HepG2 (cell line): ENCODE measurements around the gene B4GALT1. TPM values are rescaled to one million over a fixed set of nuclear protein-coding genes. Genes with fewer than 3 reads are reported as not detected.

Source experiments
- ARID3A ChIP-seq: IDR thresholded peaks from 2 replicates; pipeline ENCODE4 v1.6.1; 2012; ENCODE audit warnings: low read depth, low read length, improper control_type of control experiment
- CCDC6 ChIP-seq: sonication (generic); formaldehyde crosslinking; IDR thresholded peaks from 2 replicates; pipeline ENCODE4 v1.8.1; 2022; ENCODE audit warnings: mild to moderate bottlenecking, missing genetic modification reagents, moderate library complexity
- CEBPB ChIP-seq: IDR thresholded peaks from 2 replicates; pipeline ENCODE4 v1.6.1; 2011; ENCODE audit warnings: low read depth, low read length, improper control_type of control experiment, borderline replicate concordance
- ERF ChIP-seq: IDR thresholded peaks from 2 replicates; pipeline ENCODE4 v1.6.1; 2018; ENCODE audit warnings: missing biosample characterization, missing genetic modification reagents
- ETS1 ChIP-seq: sonication (generic); formaldehyde crosslinking; IDR thresholded peaks from 2 replicates; pipeline ENCODE4 v1.4.0; 2020; ENCODE audit warnings: missing genetic modification reagents
- FOXA1 ChIP-seq, 2 experiments: fragments of 450-650 bp in 1 of 2; sonication (generic) in 1 of 2; formaldehyde crosslinking in 1 of 2; IDR thresholded peaks; 2 replicates each; pipeline versions ENCODE4 v1.4.0 to v1.6.1; 2016 to 2020; ENCODE audit warnings: missing genetic modification reagents in 1 of 2
- FOXK1 ChIP-seq: sonication (generic); formaldehyde crosslinking; IDR thresholded peaks from 2 replicates; pipeline ENCODE4 v1.4.0; 2020; ENCODE audit warnings: low read depth, missing genetic modification reagents, borderline replicate concordance
- GABPA ChIP-seq, 2 experiments: IDR thresholded peaks; 2 replicates each; pipeline ENCODE4 v1.6.1; 2011 to 2016; ENCODE audit warnings: low read depth in 2 of 2, low read length in 1 of 2, missing biosample characterization in 1 of 2, missing genetic modification characterization in 1 of 2
- HOXA5 ChIP-seq: sonication (generic); formaldehyde crosslinking; IDR thresholded peaks from 2 replicates; pipeline ENCODE4 v1.4.0; 2020; ENCODE audit warnings: missing genetic modification reagents
- MAFG ChIP-seq: sonication (generic); formaldehyde crosslinking; IDR thresholded peaks from 2 replicates; pipeline ENCODE4 v1.5.1; 2020; ENCODE audit warnings: mild to moderate bottlenecking, missing genetic modification reagents
- MTA1 ChIP-seq: sonication (generic); formaldehyde crosslinking; IDR thresholded peaks from 2 replicates; pipeline ENCODE4 v1.4.0; 2020; ENCODE audit warnings: missing genetic modification reagents, mild to moderate bottlenecking, borderline replicate concordance
- MXI1 ChIP-seq: IDR thresholded peaks from 3 replicates; pipeline ENCODE4 v1.6.1; 2012; ENCODE audit warnings: low read depth, low read length, inconsistent platforms, borderline replicate concordance
- NFKB2 ChIP-seq: sonication (generic); formaldehyde crosslinking; IDR thresholded peaks from 2 replicates; pipeline ENCODE4 v1.4.0; 2020; ENCODE audit warnings: missing genetic modification reagents, borderline replicate concordance
- NR1H2 ChIP-seq: sonication (generic); formaldehyde crosslinking; IDR thresholded peaks from 2 replicates; pipeline ENCODE4 v1.8.1; 2022; ENCODE audit warnings: low read depth, missing genetic modification reagents, borderline replicate concordance
- PAX8 ChIP-seq: sonication (generic); formaldehyde crosslinking; IDR thresholded peaks from 2 replicates; pipeline ENCODE4 v1.8.0; 2022; ENCODE audit warnings: mild to moderate bottlenecking, missing genetic modification reagents, borderline replicate concordance
- PLRG1 ChIP-seq: fragments of 450-650 bp; conservative IDR thresholded peaks from 2 replicates; pipeline ENCODE4 v1.6.1; 2016
- RARA ChIP-seq: IDR thresholded peaks from 2 replicates; pipeline ENCODE4 v1.6.1; 2016; ENCODE audit warnings: missing genetic modification reagents, missing compliant biosample characterization
- TARDBP ChIP-seq: sonication (generic); formaldehyde crosslinking; IDR thresholded peaks from 2 replicates; pipeline ENCODE4 v1.8.0; 2022; ENCODE audit warnings: mild to moderate bottlenecking, missing genetic modification reagents
- ZBTB2 ChIP-seq: sonication (generic); formaldehyde crosslinking; IDR thresholded peaks from 2 replicates; pipeline ENCODE4 v1.8.0; 2022; ENCODE audit warnings: low read depth, missing genetic modification reagents
- ZMAT5 ChIP-seq: sonication (generic); formaldehyde crosslinking; IDR thresholded peaks from 2 replicates; pipeline ENCODE4 v1.5.0; 2020; ENCODE audit warnings: mild to moderate bottlenecking, low read depth, missing genetic modification reagents, borderline replicate concordance
- ZNF253 ChIP-seq: sonication (generic); formaldehyde crosslinking; IDR thresholded peaks from 2 replicates; pipeline ENCODE4 v1.8.0; 2022; ENCODE audit warnings: mild to moderate bottlenecking, missing genetic modification reagents, borderline replicate concordance
- ZNF276 ChIP-seq: sonication (generic); formaldehyde crosslinking; IDR thresholded peaks from 2 replicates; pipeline ENCODE4 v1.4.0; 2020; ENCODE audit warnings: mild to moderate bottlenecking, low read depth, missing genetic modification reagents
- ZNF891 ChIP-seq: sonication (generic); formaldehyde crosslinking; IDR thresholded peaks from 2 replicates; pipeline ENCODE4 v1.5.0; 2020; ENCODE audit warnings: mild to moderate bottlenecking, missing genetic modification reagents
- polyA plus RNA-seq, 8 experiments: library from polyadenylated mRNA; depleted of rRNA in 3 of 8; stranded (reverse) in 7 of 8; unstranded in 1 of 8; fragments of >200 nt; fragmentation: Illumina TruSeq in 4 of 8; extraction: Trizol in 4 of 8; gene quantifications; 2 replicates each; pipeline versions ENCODE4 v1.2.1 to v1.2.3, GENCODE V29; 2011 to 2016; ENCODE audit warnings: low read depth in 4 of 8, missing spikeins in 1 of 8, mixed read lengths in 1 of 8; ENCODE audit not compliant: insufficient read depth in 1 of 8
- total RNA-seq, 5 experiments: library from RNA; depleted of rRNA; stranded (reverse); fragments of >200 nt; fragmentation: Illumina TruSeq; extraction: Trizol; gene quantifications; 2 replicates each; pipeline ENCODE4 v1.2.3, GENCODE V29; 2016; ENCODE audit warnings: low read depth in 1 of 5

The B4GALT1 gene
- total and polyA plus RNA-seq, 2 of the 13 experiments (the other 11 are each of a cell fraction or from before 2014, with no cell fraction given) = 15.7 to 33.5 TPM

- TF ChIP-seq ZNF253 (no peak), ZMAT5 (CRISPR knock-in tag) (no peak), MTA1 (no peak), TARDBP (CRISPR knock-in tag) (peak; percentile 87), ZNF891 (no peak), CCDC6 (CRISPR knock-in tag) (peak; percentile 53), ETS1 (CRISPR knock-in tag) (no peak), PAX8 (CRISPR knock-in tag) (no peak), FOXA1 (IDR thresholded peaks at IDR 0.05) (no peak), FOXA1 (CRISPR knock-in tag; IDR thresholded peaks at IDR 0.05) (peak; percentile 89), NFKB2 (no peak), NR1H2 (CRISPR knock-in tag) (no peak), ARID3A (peak; percentile 29; the same call in 1 of the 2 replicates), MXI1 (peak; percentile 83; the same call in 2 of the 3 replicates), RARA (CRISPR knock-in tag) (peak; percentile 86), GABPA (IDR thresholded peaks at IDR 0.05; ENCODE audit: low read depth, low read length) (no peak), GABPA (CRISPR knock-in tag; IDR thresholded peaks at IDR 0.05; ENCODE audit: low read depth) (peak; percentile 86), ZBTB2 (CRISPR knock-in tag) (no peak), MAFG (CRISPR knock-in tag) (no peak), PLRG1 (no peak), FOXK1 (peak; percentile 87; the same call in 1 of the 2 replicates), CEBPB (peak; percentile 97), HOXA5 (CRISPR knock-in tag) (peak; percentile 69; the same call in 1 of the 2 replicates), ERF (CRISPR knock-in tag) (peak; percentile 82), ZNF276 (CRISPR knock-in tag) (no peak)
Measured at GRCh38 chr9:33165263-33166151, 1.6 kb downstream of the B4GALT1 start (continued).
